SK-N-SH (cell line): ENCODE measurements around the gene NRM. TPM values are rescaled to one million over a fixed set of nuclear protein-coding genes. Genes with fewer than 3 reads are reported as not detected.
"Not testable (repeated sequence)": the region's sequence is repeated elsewhere in the genome, so short reads cannot be mapped to it uniquely, and the experiment has no call there.

Experiments
- CTCF ChIA-PET: fragments of 300-600, 350-600 bp; formaldehyde crosslinking; extraction: SDS; loops from one replicate; lab custom pipeline; 2021; lab: Yijun Ruan, JAX
- POLR2A ChIA-PET: fragments of 350-600 bp; sonication (Branson Sonifier 250); formaldehyde crosslinking; extraction: SDS; loops from one replicate; lab custom pipeline; 2020; ENCODE audit warnings: antibody characterized with exemption, inconsistent platforms; lab: Yijun Ruan, JAX
- DNase-seq: peaks from one replicate; pipeline ENCODE4 v3.0.0; 2012
- H2AFZ ChIP-seq: fragments of 200-600 bp; sonication (generic); 2 replicates; pipeline ENCODE4 v1.8.1; 2016; ENCODE audit warnings: antibody characterized with exemption, mild to moderate bottlenecking, low read depth
- H3F3A ChIP-seq: fragments of 200-600 bp; sonication (generic); replicated peaks from 2 replicates; pipeline ENCODE3; 2016; ENCODE audit warnings: antibody characterized with exemption, mild to moderate bottlenecking; ENCODE audit not compliant: insufficient read depth
- H3K27ac ChIP-seq, 2 experiments: fragments of 200-500 bp in 1 of 2; fragments of 200-600 bp in 1 of 2; sonication (Bioruptor generic) in 1 of 2; sonication (generic), shearing (Covaris generic) in 1 of 2; 2 replicates each; pipeline versions ENCODE4 v1.5.1 to v1.6.1; 2014 to 2016; ENCODE audit warnings: low read depth in 2 of 2, inconsistent platforms in 1 of 2, low read length in 1 of 2, mild to moderate bottlenecking in 1 of 2, mixed read lengths in 1 of 2
- H3K27me3 ChIP-seq: fragments of 200-600 bp; sonication (generic), shearing (Covaris generic); 2 replicates; pipeline ENCODE4 v1.6.1; 2016; ENCODE audit warnings: mixed run types; ENCODE audit not compliant: insufficient read depth
- H3K36me3 ChIP-seq, 2 experiments: fragments of 200-500 bp in 1 of 2; fragments of 200-600 bp in 1 of 2; sonication (Bioruptor generic) in 1 of 2; sonication (generic) in 1 of 2; replicated peaks in 1 of 2; 2 replicates each; pipeline versions ENCODE3 to v1.5.1; 2014 to 2016; ENCODE audit warnings: low read length in 1 of 2, mild to moderate bottlenecking in 1 of 2; ENCODE audit not compliant: insufficient read depth in 2 of 2, control insufficient read depth in 1 of 2
- H3K4me1 ChIP-seq, 2 experiments: fragments of 200-500 bp in 1 of 2; fragments of 200-600 bp in 1 of 2; sonication (Bioruptor generic) in 1 of 2; sonication (generic), shearing (Covaris generic) in 1 of 2; 2 replicates each; pipeline versions ENCODE4 v1.5.1 to v1.6.1; 2014 to 2016; ENCODE audit warnings: low read depth in 1 of 2, low read length in 1 of 2, mixed run types in 1 of 2; ENCODE audit not compliant: insufficient read depth in 2 of 2, control insufficient read depth in 1 of 2
- H3K4me2 ChIP-seq: fragments of 200-600 bp; sonication (generic), shearing (Covaris generic); 2 replicates; pipeline ENCODE4 v1.6.1; 2017; ENCODE audit warnings: mixed run types
- H3K4me3 ChIP-seq, 2 experiments: fragments of 200-500 bp in 1 of 2; fragments of 200-600 bp in 1 of 2; sonication (Bioruptor generic) in 1 of 2; sonication (generic), shearing (Covaris generic) in 1 of 2; 2 replicates each; pipeline versions ENCODE4 v1.5.1 to v1.8.1; 2014 to 2016; ENCODE audit warnings: low read depth in 2 of 2, inconsistent platforms in 1 of 2, low read length in 1 of 2, mild to moderate bottlenecking in 1 of 2, mixed read lengths in 1 of 2, moderate library complexity in 1 of 2
- H3K79me2 ChIP-seq: fragments of 200-600 bp; sonication (generic); 2 replicates; pipeline ENCODE4 v1.8.1; 2017; ENCODE audit warnings: mild to moderate bottlenecking; ENCODE audit not compliant: insufficient read depth
- H3K9ac ChIP-seq: fragments of 200-600 bp; sonication (generic); 2 replicates; pipeline ENCODE4 v1.6.1; 2017; ENCODE audit warnings: mixed run types
- H3K9me2 ChIP-seq: fragments of 200-600 bp; sonication (generic); 2 replicates; pipeline ENCODE4 v1.6.1; 2017; ENCODE audit warnings: mixed run types
- H3K9me3 ChIP-seq: fragments of 200-600 bp; sonication (generic); 2 replicates; pipeline ENCODE4 v1.6.1; 2017; ENCODE audit warnings: mixed run types, mild to moderate bottlenecking, moderate library complexity
- H4K20me1 ChIP-seq: fragments of 200-600 bp; sonication (generic); 2 replicates; pipeline ENCODE4 v1.6.1; 2017; ENCODE audit warnings: mild to moderate bottlenecking, mixed run types; ENCODE audit not compliant: insufficient read depth
- CHD2 ChIP-seq: fragments of 150-350 bp; IDR thresholded peaks from 2 replicates; pipeline ENCODE4 v1.6.1; 2018; ENCODE audit warnings: low read length; ENCODE audit not compliant: partially characterized antibody
- ELF1 ChIP-seq: IDR thresholded peaks from 2 replicates; pipeline ENCODE4 v1.4.0; 2012
- EP300 ChIP-seq, 2 experiments: IDR thresholded peaks; 2 replicates each; pipeline versions ENCODE4 v1.4.0 to v1.6.1; 2012; ENCODE audit warnings: borderline replicate concordance in 1 of 2, low read depth in 1 of 2, low read length in 1 of 2
- EZH2phosphoT487 ChIP-seq: fragments of 200-600 bp; sonication (generic); IDR thresholded peaks from 2 replicates; pipeline ENCODE4 v1.6.1; 2017; ENCODE audit warnings: low read depth, mixed run types, mild to moderate bottlenecking, antibody characterized with exemption, moderate library complexity, borderline replicate concordance
- FOSL2 ChIP-seq: IDR thresholded peaks from 2 replicates; pipeline ENCODE4 v1.4.0; 2012; ENCODE audit warnings: low read depth, mild to moderate bottlenecking, moderate library complexity, borderline replicate concordance
- FOXM1 ChIP-seq: IDR thresholded peaks from 2 replicates; pipeline ENCODE4 v1.4.0; 2012; ENCODE audit warnings: low read depth, mild to moderate bottlenecking
- GATA2 ChIP-seq: sonication (generic); formaldehyde crosslinking; IDR thresholded peaks from 2 replicates; pipeline ENCODE4 v1.5.0; 2020; ENCODE audit warnings: mild to moderate bottlenecking, missing genetic modification reagents
- MEF2A ChIP-seq: IDR thresholded peaks from 2 replicates; pipeline ENCODE4 v1.4.0; 2012; ENCODE audit warnings: low read depth, borderline replicate concordance
- MXI1 ChIP-seq: IDR thresholded peaks from 2 replicates; pipeline ENCODE4 v1.6.1; 2012; ENCODE audit warnings: mild to moderate bottlenecking, low read depth, low read length, improper control_type of control experiment
- NFIC ChIP-seq: IDR thresholded peaks from 2 replicates; pipeline ENCODE4 v1.4.0; 2012; ENCODE audit warnings: borderline replicate concordance
- POLR2AphosphoS5 ChIP-seq: IDR thresholded peaks from 2 replicates; pipeline ENCODE4 v1.6.1; 2012; ENCODE audit warnings: low read depth, low read length
- RAD21 ChIP-seq: IDR thresholded peaks from 2 replicates; pipeline ENCODE4 v1.6.1; 2012; ENCODE audit warnings: mild to moderate bottlenecking, low read length
- RFX5 ChIP-seq: IDR thresholded peaks from 2 replicates; pipeline ENCODE4 v1.6.1; 2012; ENCODE audit warnings: mild to moderate bottlenecking, improper control_type of control experiment, low read length
- RXRA ChIP-seq: IDR thresholded peaks from 2 replicates; pipeline ENCODE4 v1.4.0; 2012; ENCODE audit warnings: low read depth, mild to moderate bottlenecking, borderline replicate concordance
- YY1 ChIP-seq: IDR thresholded peaks from 2 replicates; pipeline ENCODE4 v1.4.0; 2012; ENCODE audit warnings: low read depth, mild to moderate bottlenecking
- WGBS: methylation state at CpG from one replicate; pipeline ENCODE4 v1.1.6; 2017; ENCODE audit warnings: low lambda C conversion rate; 5-methylcytosine and 5-hydroxymethylcytosine counted together
- polyA plus RNA-seq, 3 experiments: library from polyadenylated mRNA; depleted of rRNA; stranded (reverse); fragments of >200 nt; gene quantifications; 2 replicates each; pipeline ENCODE4 v1.2.3, GENCODE V29; 2012
- TF ChIP-seq, protein P1 (sequence below): IDR thresholded peaks from 2 replicates; pipeline ENCODE4 v1.4.0; 2012; ENCODE audit warnings: low read depth, borderline replicate concordance
- TF ChIP-seq, protein P2 (sequence below): fragments of 150-350 bp; IDR thresholded peaks from 2 replicates; pipeline ENCODE4 v1.6.1; 2017; ENCODE audit warnings: antibody characterized with exemption, low read length, low read depth, borderline replicate concordance

Gene NRM
- polyA plus RNA-seq, 1 of the 3 experiments (the other 2 are of a cell fraction): 26.8 TPM

DNA sequence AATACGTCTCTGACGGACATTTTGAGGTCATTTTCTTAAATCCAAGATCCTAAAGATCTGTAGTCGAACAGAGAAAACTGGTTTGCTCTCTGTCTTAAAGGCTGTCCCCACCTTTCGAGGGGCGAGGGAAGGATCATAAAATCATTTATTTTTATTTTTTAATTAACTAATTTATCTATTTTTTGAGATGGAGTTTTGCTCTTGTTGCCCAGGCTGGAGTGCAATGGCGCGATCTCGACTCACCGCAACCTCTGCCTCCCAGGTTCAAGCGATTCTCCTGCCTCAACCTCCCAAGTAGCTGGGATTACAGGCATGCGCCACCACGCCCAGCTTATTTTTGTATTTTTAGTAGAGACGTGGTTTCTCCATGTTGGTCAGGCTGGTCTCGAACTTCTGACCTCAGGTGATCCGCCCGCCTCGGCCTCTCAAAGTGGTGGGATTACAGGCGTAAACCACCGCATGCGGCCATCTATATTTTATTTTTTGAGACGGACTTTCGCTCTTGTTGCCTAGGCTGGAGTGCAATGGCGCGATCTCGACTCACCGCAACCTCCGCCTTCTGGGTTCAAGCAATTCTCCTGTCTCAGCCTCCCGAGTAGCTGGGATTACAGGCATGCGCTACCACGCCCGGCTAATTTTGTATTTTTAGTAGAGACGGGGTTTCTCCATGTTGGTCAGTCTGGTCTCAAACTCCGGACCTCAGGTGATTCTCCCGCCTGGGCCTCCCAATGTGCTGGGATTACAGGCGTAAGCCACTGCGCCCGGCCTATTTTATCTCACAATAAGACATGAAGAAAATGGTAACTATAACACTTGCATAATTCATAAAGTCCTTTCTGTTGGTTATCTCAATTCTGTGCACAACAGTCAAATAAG is 27.3 kb upstream of the NRM start:
- H3K9me3 ChIP-seq, DNase-seq, H3K9me2 ChIP-seq, H3K27me3 ChIP-seq, H2AFZ ChIP-seq: not testable (repeated sequence)
- Histone ChIP-seq H3K4me2 (peak overlapping the region; percentile 60), H3K79me2 (peaks cover 68% of the 10 kb centered on the region), H4K20me1 (peaks cover 17% of the 10 kb centered on the region), H3K4me3 (peak overlapping the region; percentile 35 to 45; a peak in 2 of 4 replicates), H3K4me1 (peaks cover 22 to 23% of the 10 kb centered on the region in 2 experiments), H3K27ac (peak overlapping the region; percentile 92 to 93), H3F3A (peaks cover 37% of the 10 kb centered on the region), H3K36me3 (peaks cover 13 to 22% of the 10 kb centered on the region in 2 experiments), H3K9ac (peak overlapping the region; percentile 69)
- ChIA-PET CTCF (interaction anchor here (42.4 kb wide), 1 partner anchor 33 kb away, joined by 838 read pairs; the partner anchor contains the start of genes DHX16, NRM and PPP1R18), POLR2A (interaction anchor here (0.9 to 1.2 kb wide), 5 partner anchors 15 to 105 kb away, joined by 3 to 8 read pairs (median 5); partner anchors contain the start of gene DHX16)
- TF ChIP-seq POLR2AphosphoS5: 0 out of 2 replicates have a peak, but pooled peaks have one; percentile 1
- WGBS: 83% methylated on average over 37 of the region's 37 CpGs

DNA sequence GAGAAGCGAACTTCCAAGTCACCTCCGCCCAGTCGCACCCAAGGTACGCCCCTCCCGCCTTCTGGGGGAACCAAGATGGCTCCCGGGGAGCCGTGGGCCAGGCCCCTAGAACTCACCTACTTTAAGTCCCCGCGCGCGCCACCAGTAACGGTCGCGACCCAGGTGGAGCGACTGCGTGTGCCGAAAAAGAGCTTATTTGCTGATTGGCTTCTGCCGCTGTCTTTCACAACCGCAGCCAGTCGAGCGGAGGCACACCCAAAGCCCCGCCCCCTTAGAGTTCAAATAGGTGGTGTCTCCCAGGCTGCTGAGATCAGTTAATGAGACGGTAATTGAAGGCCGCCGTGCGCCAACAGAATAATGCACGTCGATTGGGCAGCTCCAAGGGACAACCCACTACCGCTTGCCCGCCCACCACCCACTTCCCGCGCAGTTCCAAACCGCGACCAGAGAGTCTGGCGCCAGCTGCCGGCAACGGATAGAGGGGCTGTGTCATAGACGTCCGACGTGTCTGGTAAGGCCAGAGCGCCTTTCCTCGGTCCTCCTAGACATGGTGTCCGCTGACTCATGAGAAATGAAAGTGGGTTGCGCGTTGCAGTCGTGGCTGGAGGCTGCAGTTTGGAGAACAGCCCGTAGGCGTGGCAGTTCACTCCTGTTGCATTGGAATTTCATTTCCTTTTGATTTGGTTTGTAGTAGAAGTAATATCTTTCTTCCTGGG is 26.5 kb upstream of the NRM start, which contains the start of gene MDC1:
Gene MDC1 (minus strand): TSS at position 153 of the 716 bp plus-strand sequence. CDS start 2,106 bp downstream, outside the sequence.
- peak; percentile 91 for DNase-seq
- Histone ChIP-seq H4K20me1 (peaks cover 9% of the 10 kb centered on the region), H3K9me2 (no peaks in the 10 kb centered on the region), H3K4me1 (peaks cover 15 to 18% of the 10 kb centered on the region in 2 experiments; a peak in 3 of 4 replicates), H3K36me3 (peaks cover 17 to 23% of the 10 kb centered on the region in 2 experiments), H3K79me2 (peaks cover 60% of the 10 kb centered on the region), H3K9me3 (no peaks in the 10 kb centered on the region; the same call in 1 of the 2 replicates), H3K4me3 (peak within 1 kb of the TSS; percentile 72 to 82), H3F3A (peaks cover 29% of the 10 kb centered on the region), H2AFZ (peak within 1 kb of the TSS; percentile 81), H3K27ac (peak within 1 kb of the TSS; percentile 92 to 93), H3K4me2 (peak within 1 kb of the TSS; percentile 86), H3K27me3 (no peaks in the 10 kb centered on the region), H3K9ac (peak within 1 kb of the TSS; percentile 84)
- ChIA-PET POLR2A (interaction anchor here (0.7 to 1.2 kb wide), 10 partner anchors 14 to 167 kb away, joined by 3 to 8 read pairs (median 4); partner anchors contain the start of genes ATAT1, DDR1, DHX16 and NRM), CTCF (interaction anchor here (0.8 to 42.4 kb wide), 2 partner anchors 9 to 32 kb away, joined by 3 to 838 read pairs; partner anchors contain the start of genes DHX16, NRM and PPP1R18)
- 1% methylated on average over 31 of the region's 48 CpGs for WGBS
- TF ChIP-seq EZH2phosphoT487 (no peak), RXRA (peak; percentile 24; the same call in 1 of the 2 replicates), CHD2 (peak; percentile 92), RAD21 (0 out of 2 replicates have a peak, but pooled peaks have one; percentile 16), GATA2 (CRISPR knock-in tag) (no peak), MXI1 (peak; percentile 83), FOXM1 (peak; percentile 91), EP300 (IDR thresholded peaks at IDR 0.05; ENCODE audit: borderline replicate concordance in 1 of 2, low read depth in 1 of 2, low read length in 1 of 2) (peak; percentile 45 to 66; a peak in 2 of 4 replicates), POLR2AphosphoS5 (peak; percentile 48), ELF1 (peak; percentile 68), FOSL2 (peak; percentile 76; the same call in 1 of the 2 replicates), YY1 (peak; percentile 87), MEF2A (peak; percentile 8; the same call in 1 of the 2 replicates), RFX5 (no peak), NFIC (peak; percentile 42; the same call in 1 of the 2 replicates)
- TF ChIP-seq, protein P1, sequence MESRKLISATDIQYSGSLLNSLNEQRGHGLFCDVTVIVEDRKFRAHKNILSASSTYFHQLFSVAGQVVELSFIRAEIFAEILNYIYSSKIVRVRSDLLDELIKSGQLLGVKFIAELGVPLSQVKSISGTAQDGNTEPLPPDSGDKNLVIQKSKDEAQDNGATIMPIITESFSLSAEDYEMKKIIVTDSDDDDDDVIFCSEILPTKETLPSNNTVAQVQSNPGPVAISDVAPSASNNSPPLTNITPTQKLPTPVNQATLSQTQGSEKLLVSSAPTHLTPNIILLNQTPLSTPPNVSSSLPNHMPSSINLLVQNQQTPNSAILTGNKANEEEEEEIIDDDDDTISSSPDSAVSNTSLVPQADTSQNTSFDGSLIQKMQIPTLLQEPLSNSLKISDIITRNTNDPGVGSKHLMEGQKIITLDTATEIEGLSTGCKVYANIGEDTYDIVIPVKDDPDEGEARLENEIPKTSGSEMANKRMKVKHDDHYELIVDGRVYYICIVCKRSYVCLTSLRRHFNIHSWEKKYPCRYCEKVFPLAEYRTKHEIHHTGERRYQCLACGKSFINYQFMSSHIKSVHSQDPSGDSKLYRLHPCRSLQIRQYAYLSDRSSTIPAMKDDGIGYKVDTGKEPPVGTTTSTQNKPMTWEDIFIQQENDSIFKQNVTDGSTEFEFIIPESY: peak; percentile 89
- TF ChIP-seq, protein P2, sequence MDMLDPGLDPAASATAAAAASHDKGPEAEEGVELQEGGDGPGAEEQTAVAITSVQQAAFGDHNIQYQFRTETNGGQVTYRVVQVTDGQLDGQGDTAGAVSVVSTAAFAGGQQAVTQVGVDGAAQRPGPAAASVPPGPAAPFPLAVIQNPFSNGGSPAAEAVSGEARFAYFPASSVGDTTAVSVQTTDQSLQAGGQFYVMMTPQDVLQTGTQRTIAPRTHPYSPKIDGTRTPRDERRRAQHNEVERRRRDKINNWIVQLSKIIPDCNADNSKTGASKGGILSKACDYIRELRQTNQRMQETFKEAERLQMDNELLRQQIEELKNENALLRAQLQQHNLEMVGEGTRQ: no peak
